IPS-11a (cell line): ENCODE results near the gene SIN3B.

ENCODE experiments used
- H3K4me3 ChIP-seq: one replicate; pipeline ENCODE4 v1.5.1; 2013; ENCODE audit warnings: low read depth, low read length, control low read depth

SIN3B gene

GRCh38 chr19:16901491-16902175 lies 72.4 kb downstream of the SIN3B start:
- no peak overlapping the region for H3K4me3 ChIP-seq

- no peak overlapping the region for H3K4me3 ChIP-seq
These were observed 73.3 kb downstream of the SIN3B start for GRCh38 chr19:16902545-16902944.

GRCh38 chr19:16903347-16903746 lies 74.1 kb downstream of the SIN3B start:
- H3K4me3 ChIP-seq, result no peak overlapping the region

GRCh38 chr19:16904599-16904998 lies 75.4 kb downstream of the SIN3B start:
- no peak overlapping the region for H3K4me3 ChIP-seq

GRCh38 chr19:16908759-16909158 lies 79.6 kb downstream of the SIN3B start:
- H3K4me3 ChIP-seq, result no peak overlapping the region

GRCh38 chr19:16911046-16911445 lies 81.8 kb downstream of the SIN3B start:
- H3K4me3 ChIP-seq, result no peak overlapping the region

GRCh38 chr19:16912780-16913179 lies 83.6 kb downstream of the SIN3B start:
- H3K4me3 ChIP-seq, result no peak overlapping the region

- H3K4me3 ChIP-seq, result no peak overlapping the region
These were observed 85.2 kb downstream of the SIN3B start for GRCh38 chr19:16914421-16914820.

- H3K4me3 ChIP-seq, result no peak overlapping the region
These were observed 85.9 kb downstream of the SIN3B start for GRCh38 chr19:16915135-16915534.

- H3K4me3 ChIP-seq, result no peak overlapping the region
These were observed 86.5 kb downstream of the SIN3B start for GRCh38 chr19:16915734-16916133.

GRCh38 chr19:16917401-16917800 lies 88.2 kb downstream of the SIN3B start:
- H3K4me3 ChIP-seq, result no peak overlapping the region

GRCh38 chr19:16919496-16919895 lies 90.3 kb downstream of the SIN3B start:
- H3K4me3 ChIP-seq, result no peak overlapping the region

GRCh38 chr19:16920816-16921529 lies 91.8 kb downstream of the SIN3B start:
- no peak overlapping the region for H3K4me3 ChIP-seq

- H3K4me3 ChIP-seq, result no peak overlapping the region
These were observed 92.8 kb downstream of the SIN3B start for GRCh38 chr19:16921766-16922591.

- H3K4me3 ChIP-seq, result no peak overlapping the region
These were observed 93.4 kb downstream of the SIN3B start for GRCh38 chr19:16922592-16922934.

- no peak overlapping the region for H3K4me3 ChIP-seq
These were observed 93.8 kb downstream of the SIN3B start for GRCh38 chr19:16922949-16923348.

- no peak overlapping the region for H3K4me3 ChIP-seq
These were observed 98.7 kb downstream of the SIN3B start for GRCh38 chr19:16927883-16928282.

GRCh38 chr19:16928351-16928750 lies 99.2 kb downstream of the SIN3B start:
- no peak overlapping the region for H3K4me3 ChIP-seq

- no peak overlapping the region for H3K4me3 ChIP-seq
These were observed 99.7 kb downstream of the SIN3B start for GRCh38 chr19:16928916-16929315.
